MG63 (cell line): ENCODE data around the gene VWA3B. TPM values are rescaled to one million over a fixed set of nuclear protein-coding genes. Genes with fewer than 3 reads are reported as not detected.
"Not testable (repeated sequence)": the region's sequence is repeated elsewhere in the genome, so short reads cannot be mapped to it uniquely, and the experiment has no call there.

Experiments used
- DNase-seq: peaks from one replicate; pipeline ENCODE4 v3.0.0-alpha.2; 2020
- H3K27me3 ChIP-seq: fragments of 250-450 bp; sonication (Bioruptor Pico); 2 replicates; pipeline ENCODE4 v1.5.1; 2020; ENCODE audit warnings: mild to moderate bottlenecking, moderate library complexity
- H3K36me3 ChIP-seq: fragments of 250-450 bp; sonication (Bioruptor Pico); 2 replicates; pipeline ENCODE4 v1.5.1; 2020; ENCODE audit warnings: mild to moderate bottlenecking, moderate library complexity
- H3K4me3 ChIP-seq: fragments of 250-450 bp; sonication (Bioruptor Pico); 2 replicates; pipeline ENCODE4 v1.5.1; 2020; ENCODE audit warnings: mild to moderate bottlenecking, moderate library complexity
- H3K9me3 ChIP-seq: fragments of 250-450 bp; sonication (Bioruptor Pico); 2 replicates; pipeline ENCODE4 v1.5.1; 2020; ENCODE audit warnings: mild to moderate bottlenecking, moderate library complexity
- total RNA-seq: library from RNA; depleted of rRNA; stranded (reverse); fragments of >200 nt; shearing (Covaris generic); gene quantifications from 2 replicates; pipeline ENCODE4 v1.2.3, GENCODE V29; 2014; ENCODE audit warnings: low replicate concordance

The VWA3B gene
- total RNA-seq, 1 experiment from 2014 or later, result not detected

DNA sequence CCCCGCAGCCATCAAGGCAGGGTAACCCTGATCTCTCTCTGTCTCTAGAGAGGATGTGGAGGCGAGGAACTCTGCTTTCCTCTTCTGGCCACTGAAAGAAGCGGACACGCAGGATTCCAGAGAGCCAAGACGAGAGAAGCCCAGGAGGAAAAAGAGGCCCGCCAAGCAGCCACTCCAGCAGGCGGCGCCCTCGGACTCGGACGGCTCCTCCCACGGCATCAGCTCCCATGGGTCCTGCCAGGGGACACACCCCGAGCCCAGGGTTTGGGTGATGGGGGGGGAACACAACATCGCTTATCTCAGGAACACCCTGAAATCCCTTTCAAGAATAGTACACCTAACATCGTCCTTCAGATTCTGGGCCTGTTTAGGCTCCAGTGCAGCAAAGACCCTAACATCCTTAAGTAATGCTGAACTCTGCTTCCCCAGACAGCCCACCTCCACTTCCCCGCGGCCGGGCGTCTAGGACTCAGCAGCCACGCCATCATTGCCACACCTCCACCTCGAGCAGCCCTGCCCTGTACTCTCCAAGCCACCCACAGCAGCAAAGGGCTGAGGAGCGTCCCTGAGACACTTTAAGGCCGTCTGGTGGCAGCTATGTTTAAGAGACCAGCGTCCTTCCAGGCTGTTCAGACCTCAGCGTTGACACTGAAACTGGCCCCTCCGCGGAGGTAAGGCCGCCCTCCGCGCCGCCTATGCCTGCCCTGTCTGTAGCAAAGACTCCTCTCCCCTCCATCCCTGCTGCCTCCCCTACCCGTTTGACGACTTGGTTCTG is 225.0 kb downstream of the VWA3B start:
- H3K36me3 ChIP-seq, result no peaks in the 10 kb centered on the region
- H3K9me3 ChIP-seq, result no peaks in the 10 kb centered on the region
- DNase-seq, result no peak
- H3K4me3 ChIP-seq, result no peak overlapping the region
- no peaks in the 10 kb centered on the region for H3K27me3 ChIP-seq

DNA sequence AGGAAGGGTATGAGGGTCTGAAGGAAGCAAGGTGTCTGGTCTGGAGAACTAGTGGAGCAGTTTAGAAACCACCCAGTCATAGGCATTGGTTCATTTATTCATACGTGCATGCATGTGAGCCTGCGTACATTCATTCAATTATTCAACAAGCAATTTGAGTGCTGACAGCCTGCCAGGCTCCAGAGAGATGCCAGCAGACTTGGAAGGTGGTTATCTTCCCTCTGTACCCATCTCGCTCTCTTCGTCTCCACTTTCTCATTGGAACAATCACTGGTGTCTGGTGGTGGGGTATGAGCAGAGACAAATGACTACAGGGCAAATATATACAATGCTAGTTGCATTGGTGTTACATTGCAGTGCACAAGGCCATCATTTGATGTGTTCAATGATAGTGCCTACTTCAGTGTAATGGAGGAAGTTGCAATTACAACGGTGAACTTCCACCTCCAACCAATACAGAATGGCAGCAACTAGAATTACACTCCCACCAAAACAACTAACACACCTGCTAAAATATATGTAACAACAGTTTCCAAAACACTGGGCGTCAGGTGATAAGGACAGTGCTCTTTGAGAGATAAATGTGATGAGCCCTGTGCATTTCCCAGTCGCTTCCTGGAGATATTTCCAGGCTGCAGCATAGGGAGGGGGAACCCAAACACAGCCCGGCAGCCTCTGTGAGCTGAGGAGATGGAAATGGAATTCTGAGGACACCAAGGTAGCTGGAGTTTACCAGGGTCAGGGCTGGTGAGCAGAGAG is 226.7 kb downstream of the VWA3B start:
- H3K36me3 ChIP-seq, result no peaks in the 10 kb centered on the region
- DNase-seq, result no peak
- no peaks in the 10 kb centered on the region for H3K27me3 ChIP-seq
- no peak overlapping the region for H3K4me3 ChIP-seq
- H3K9me3 ChIP-seq, result no peaks in the 10 kb centered on the region

DNA sequence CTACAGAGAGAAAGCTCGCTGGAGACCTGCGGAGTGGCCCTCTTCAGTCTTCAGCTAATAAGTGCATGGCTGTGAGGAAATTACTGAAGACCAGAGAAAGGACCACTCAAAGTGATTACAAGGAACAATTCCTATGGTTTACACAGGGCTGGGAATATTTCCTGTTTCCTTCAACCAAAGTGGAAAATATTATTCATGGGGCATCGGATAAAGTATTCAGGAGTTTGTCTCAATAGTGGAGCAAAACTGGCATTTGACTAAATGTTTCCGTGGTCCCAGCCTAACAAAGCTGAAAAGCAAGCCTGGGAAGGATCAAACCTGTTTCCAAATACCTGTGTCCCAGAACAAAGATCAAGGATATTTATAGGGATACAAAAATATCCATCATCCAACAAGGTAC is 227.3 kb downstream of the VWA3B start:
- Histone ChIP-seq H3K9me3 (no peaks in the 10 kb centered on the region), H3K36me3 (no peaks in the 10 kb centered on the region), H3K27me3 (no peaks in the 10 kb centered on the region), H3K4me3 (no peak overlapping the region)
- no peak for DNase-seq

DNA sequence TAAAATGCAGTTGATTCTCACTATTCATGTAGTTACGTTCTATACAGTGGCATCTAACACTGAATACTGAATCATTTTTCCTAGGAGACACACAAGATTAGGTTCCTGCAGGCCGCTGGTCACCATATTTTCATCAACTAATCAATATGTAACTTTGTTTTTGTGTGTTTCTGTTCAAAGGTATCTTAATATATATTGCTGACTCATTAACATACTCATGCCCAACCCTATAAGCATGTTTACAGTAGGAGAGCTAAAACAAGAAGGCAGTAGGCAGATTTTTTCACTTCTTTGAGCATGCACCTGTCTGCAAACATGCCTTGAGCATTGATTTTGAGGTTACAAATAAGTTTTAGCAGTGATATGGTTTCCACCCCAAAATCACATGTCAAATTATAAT is 229.0 kb downstream of the VWA3B start:
- H3K4me3 ChIP-seq, result no peak overlapping the region
- H3K27me3 ChIP-seq, result no peaks in the 10 kb centered on the region
- no peaks in the 10 kb centered on the region for H3K36me3 ChIP-seq
- DNase-seq, result no peak
- H3K9me3 ChIP-seq, result peaks cover 5% of the 10 kb centered on the region

DNA sequence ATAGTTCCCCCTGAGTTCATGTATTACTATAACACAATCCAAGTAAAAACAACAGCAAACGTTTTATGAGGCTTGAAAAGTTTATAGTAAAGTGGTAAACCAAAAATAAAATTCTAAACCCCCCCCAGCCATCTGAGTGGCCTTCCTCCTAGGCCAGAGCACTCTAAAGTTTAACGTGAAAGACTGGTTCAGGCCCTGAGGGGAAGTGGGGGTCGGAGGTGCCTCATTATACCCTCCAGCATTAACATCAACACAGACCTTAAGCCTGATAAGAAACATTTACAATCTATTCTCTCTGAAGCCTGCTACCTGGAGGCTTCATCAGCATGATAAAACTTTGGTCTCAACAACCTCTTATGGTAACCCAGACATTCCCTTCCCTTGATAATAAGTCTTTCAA is 230.2 kb downstream of the VWA3B start:
- H3K9me3 ChIP-seq, result peaks cover 8% of the 10 kb centered on the region
- H3K27me3 ChIP-seq, result no peaks in the 10 kb centered on the region
- H3K4me3 ChIP-seq, result no peak overlapping the region
- H3K36me3 ChIP-seq, result no peaks in the 10 kb centered on the region
- no peak for DNase-seq

DNA sequence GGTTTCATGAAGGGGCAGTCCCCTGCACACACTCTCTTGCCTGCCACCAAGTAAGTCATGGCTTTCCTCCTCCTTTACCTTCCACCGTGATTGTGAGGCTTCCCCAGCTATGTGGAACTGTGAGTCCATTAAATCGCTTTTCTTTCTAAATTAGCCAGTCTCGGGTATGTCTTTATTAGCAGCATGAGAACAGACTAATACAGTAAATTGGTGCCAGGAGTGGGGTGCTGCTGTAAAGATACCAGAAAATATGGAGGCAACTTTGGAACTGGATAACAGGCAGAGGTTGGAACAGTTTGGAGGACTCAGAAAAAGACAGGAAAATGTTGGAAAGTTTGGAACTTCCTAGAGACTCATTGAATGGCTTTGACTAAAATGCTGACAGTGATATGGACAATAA is 233.2 kb downstream of the VWA3B start:
- not testable (repeated sequence) for H3K36me3 ChIP-seq, H3K4me3 ChIP-seq, DNase-seq, H3K27me3 ChIP-seq
- peaks cover 22% of the 10 kb centered on the region for H3K9me3 ChIP-seq

DNA sequence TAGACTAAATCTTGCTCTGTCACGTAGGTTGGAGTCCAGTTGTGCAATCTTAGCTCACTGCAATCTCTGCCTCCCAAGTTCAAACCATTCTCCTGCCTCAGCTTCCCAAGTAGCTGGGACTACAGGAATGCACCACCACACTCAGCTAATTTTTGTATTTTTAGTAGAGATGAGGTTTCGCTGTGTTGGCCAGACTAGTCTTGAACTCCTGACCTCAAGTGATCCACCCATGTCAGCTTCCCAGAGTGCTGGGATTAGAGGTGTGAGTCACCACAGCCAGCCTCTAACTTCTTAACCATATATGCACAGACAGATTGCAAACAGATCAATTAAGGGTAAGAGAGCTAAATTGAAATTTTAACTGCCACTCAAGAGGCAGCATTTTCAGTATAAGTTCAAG is 237.2 kb downstream of the VWA3B start:
- Histone ChIP-seq H3K9me3 (peaks cover 28% of the 10 kb centered on the region), H3K4me3 (no peak overlapping the region), H3K27me3 (no peaks in the 10 kb centered on the region), H3K36me3 (no peaks in the 10 kb centered on the region)
- DNase-seq, result peak; percentile 54

DNA sequence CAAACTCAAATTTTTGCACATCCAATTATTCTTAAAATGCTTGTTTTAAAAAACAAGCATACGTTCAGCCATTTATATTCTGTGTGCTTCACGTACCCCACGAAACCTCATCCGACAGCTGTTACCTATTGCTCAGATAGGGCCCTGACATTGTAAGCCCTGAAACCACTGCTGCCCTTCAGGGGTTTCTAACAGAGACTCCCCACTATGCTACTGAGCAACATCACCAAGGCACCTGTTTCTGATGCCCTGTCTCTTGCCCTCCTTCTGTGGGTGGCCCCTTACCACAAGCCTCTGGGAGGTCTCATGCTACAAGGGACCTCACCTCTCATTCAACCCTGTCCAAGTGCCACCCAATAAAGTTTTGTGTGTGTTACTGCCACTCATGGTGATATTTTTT is 240.8 kb downstream of the VWA3B start:
- H3K9me3 ChIP-seq, result peaks cover 16% of the 10 kb centered on the region
- no peak for DNase-seq
- no peaks in the 10 kb centered on the region for H3K36me3 ChIP-seq
- H3K4me3 ChIP-seq, result no peak overlapping the region
- H3K27me3 ChIP-seq, result no peaks in the 10 kb centered on the region

DNA sequence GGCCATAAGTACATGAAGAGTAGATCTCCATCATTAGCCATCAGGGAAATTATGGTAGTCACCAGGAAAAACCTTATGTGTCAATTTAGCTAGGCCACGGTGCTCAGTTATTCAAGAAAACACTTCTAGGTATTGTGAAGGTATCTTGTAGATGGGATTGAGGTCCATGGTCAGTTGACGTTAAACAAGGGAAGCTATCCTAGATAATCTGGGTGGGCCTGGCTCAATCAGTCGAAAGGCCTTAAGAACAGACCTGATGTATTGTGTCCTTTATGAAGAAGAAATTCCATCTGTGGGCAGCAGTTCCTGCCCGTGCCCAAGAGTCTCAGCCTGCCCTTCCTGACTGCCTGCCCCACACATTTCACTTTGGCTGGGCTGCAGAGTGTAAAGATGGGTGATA is 242.6 kb downstream of the VWA3B start:
- H3K36me3 ChIP-seq, result no peaks in the 10 kb centered on the region
- peaks cover 6% of the 10 kb centered on the region; the same call in 1 of the 2 replicates for H3K9me3 ChIP-seq
- no peaks in the 10 kb centered on the region for H3K27me3 ChIP-seq
- no peak for DNase-seq
- no peak overlapping the region for H3K4me3 ChIP-seq

DNA sequence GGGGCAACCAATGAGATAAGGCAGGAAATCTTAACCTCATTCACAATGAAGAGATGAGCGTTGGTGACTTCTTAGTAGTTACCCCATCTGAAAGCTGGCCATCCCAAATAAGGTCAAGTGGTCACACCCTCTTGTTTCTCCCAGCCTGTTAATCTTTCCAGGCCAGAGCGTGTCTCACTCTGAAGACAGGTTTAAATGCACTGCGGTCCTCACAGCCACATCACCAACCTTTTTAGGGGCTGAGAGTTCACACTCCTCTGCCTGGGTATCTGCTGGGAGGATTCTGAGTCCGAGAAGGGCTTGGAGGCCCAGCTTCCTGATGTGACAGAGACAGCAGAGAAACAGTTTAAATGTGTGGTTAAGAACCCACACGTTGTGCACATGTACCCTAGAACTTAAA is 246.0 kb downstream of the VWA3B start:
- DNase-seq, result no peak
- Histone ChIP-seq H3K4me3 (no peak overlapping the region), H3K36me3 (no peaks in the 10 kb centered on the region), H3K9me3 (peaks cover 6% of the 10 kb centered on the region; the same call in 1 of the 2 replicates), H3K27me3 (no peaks in the 10 kb centered on the region)

DNA sequence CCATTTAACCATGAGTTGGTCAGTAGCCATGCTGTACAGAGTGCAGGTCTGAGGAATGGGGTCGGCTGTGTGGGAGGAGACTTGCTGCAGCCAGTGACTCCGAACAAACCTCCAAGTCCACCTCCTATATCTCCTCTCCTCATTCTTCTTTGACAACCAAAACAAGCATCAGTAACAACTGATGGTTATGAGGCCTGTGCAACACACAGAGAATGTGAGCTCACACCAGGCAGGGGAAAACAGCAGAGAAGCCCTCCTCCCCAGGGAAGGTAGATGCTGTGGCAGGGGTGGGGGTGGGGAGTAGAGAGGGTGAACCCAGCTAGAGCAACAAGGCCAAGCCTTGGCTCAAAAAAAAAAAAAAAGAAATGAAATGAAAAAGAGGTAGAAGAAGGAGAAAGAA is 247.0 kb downstream of the VWA3B start:
- H3K9me3 ChIP-seq, result no peaks in the 10 kb centered on the region
- H3K36me3 ChIP-seq, result no peaks in the 10 kb centered on the region
- no peak for DNase-seq
- no peaks in the 10 kb centered on the region for H3K27me3 ChIP-seq
- no peak overlapping the region for H3K4me3 ChIP-seq

DNA sequence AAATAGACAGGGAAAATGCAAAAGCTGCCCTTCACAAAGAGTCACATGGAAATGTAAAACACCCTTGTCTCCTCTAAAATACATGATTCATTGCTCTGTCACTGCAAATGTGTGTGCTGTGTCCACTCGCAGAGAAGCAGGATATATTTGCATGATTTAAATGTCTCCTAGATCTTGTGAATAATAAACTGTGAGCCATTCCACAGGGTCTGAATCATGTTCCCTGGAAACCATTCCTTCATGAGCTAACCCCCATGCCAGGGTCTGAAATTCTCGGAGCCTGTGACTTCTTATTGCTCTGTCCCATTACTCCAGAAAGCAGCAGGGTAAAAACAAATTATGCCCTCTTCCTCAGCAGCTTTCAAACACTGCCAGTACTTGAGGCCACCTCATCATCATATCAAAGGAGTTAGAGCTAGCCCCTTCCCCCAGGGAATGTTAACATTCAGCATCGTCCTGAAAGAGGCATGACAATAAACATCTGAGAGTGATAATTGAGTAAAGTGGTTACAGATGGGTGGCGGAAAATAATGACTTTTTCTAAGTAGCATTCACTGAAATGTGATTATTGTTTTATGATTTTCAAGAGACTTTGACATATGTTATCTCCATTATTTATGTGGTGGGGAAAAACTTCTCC is 247.6 kb downstream of the VWA3B start:
- no peaks in the 10 kb centered on the region for H3K9me3 ChIP-seq
- no peaks in the 10 kb centered on the region for H3K36me3 ChIP-seq
- H3K27me3 ChIP-seq, result no peaks in the 10 kb centered on the region
- no peak overlapping the region for H3K4me3 ChIP-seq
- peak; percentile 68 for DNase-seq

DNA sequence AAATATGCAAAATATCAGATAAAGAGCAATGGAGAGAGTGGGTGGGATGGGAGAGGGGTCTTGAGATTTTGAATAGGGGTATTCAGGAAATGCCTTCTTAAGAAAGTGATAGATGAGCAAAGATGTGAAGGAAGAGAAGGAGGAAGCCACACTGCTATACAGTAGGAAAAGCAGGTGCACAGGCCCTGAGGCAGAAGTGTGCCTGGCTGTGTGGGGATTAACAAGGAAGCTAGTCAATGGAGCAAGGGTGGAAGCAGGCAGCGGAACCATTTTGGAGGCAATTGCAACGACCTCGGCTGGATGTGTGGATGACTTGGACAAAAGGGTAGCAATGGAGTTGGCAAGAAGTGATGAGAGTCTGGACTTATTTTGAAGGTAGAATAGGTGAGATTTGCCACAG is 248.3 kb downstream of the VWA3B start:
- no peak for DNase-seq
- Histone ChIP-seq H3K27me3 (no peaks in the 10 kb centered on the region), H3K36me3 (no peaks in the 10 kb centered on the region), H3K4me3 (no peak overlapping the region), H3K9me3 (no peaks in the 10 kb centered on the region)

DNA sequence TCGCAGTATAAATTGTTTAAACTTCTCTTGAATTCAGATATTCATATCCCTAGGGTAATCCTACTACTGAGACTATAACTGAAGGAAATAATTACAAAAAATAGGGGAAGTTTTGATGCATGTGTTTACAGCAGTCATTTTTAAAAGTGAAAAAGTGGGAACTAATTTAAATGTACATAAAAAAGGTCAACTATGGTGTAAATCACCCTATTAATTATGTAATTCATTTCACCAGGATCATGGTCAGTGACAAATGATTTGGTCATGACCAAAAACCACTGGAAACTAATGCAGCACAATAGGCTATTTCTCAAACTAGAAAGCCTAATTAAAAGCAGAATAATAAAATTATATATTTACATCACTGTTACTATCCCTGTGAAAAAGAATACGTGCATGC is 254.3 kb downstream of the VWA3B start:
- Histone ChIP-seq H3K4me3 (no peak overlapping the region), H3K9me3 (no peaks in the 10 kb centered on the region), H3K27me3 (peaks cover 9% of the 10 kb centered on the region), H3K36me3 (no peaks in the 10 kb centered on the region)
- no peak for DNase-seq

DNA sequence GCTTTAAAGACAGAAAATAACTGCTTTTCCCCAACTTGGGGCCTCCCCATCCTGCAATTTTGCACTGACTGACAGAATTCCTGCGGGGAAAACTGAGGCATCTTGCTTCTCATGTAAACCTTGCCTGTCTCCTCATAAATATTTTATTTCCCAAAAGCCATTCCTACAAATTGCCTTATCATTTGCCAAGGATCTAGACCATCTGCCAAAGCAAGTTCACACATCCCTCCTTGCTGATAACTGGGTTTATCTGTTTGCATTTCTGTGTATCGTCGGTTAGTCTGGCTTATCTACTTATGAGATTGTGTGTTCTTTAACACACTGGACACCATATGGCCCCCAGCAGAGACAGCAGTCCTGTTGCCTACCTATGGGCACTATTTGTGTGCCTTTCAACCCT is 256.3 kb downstream of the VWA3B start:
- DNase-seq, result no peak
- no peak overlapping the region for H3K4me3 ChIP-seq
- peaks cover 27% of the 10 kb centered on the region for H3K27me3 ChIP-seq
- H3K36me3 ChIP-seq, result no peaks in the 10 kb centered on the region
- no peaks in the 10 kb centered on the region for H3K9me3 ChIP-seq

DNA sequence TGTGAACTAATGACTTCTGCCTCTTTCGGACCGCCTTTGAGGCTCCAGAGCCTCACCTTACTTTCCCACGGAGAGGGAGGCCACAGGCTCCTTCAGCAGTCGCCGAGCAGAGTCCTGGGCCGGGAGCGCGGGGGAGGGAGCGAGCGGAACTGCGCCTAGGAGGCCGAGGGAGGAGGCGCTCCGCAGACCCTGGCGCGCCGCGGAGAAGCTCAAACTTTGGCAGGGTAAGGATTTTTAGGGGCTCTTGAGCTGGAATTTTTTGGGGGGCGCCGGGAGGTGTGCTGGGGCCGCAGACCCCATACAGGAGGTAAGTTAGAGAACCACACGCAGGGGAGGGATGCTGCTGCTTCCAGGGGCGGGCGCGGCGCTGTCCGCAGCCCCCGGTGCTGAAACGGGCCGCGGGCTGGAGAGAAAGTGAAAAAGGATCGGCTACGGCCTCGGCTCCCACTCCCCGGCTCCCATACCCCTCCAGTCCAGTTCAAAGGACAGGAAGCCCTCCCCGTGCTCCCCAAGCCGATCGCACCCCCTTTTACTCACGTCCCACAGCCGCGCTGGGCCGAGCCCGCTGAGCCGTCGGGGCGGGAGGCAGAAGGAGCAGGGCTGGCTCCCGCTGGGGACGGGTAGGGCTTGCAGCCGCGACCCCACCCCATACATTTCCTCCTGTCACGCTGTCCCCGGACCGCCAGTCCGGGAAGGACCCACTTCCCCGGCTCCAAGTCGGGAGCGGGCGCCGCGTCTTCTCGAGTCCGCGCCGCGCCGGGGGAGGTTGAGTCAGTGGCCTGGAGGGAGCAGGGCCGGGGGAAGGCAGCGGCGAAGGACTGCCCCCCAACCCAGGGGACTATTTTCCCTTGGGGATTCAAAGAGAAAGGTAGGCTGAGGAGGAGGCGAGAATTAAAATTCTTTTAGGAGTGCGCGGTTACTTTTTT is 259.6 kb downstream of the VWA3B start, which contains the start of gene CNGA3:
Gene CNGA3, plus strand, starts transcription at position 146 of the 926 bp plus-strand sequence. CDS start 23,520 bp downstream, outside the sequence.
- DNase-seq, result peak; percentile 23
- H3K9me3 ChIP-seq, result 0 out of 2 replicates have a peak, but pooled peaks cover 1% of the 10 kb centered on the region
- peaks cover 27% of the 10 kb centered on the region for H3K27me3 ChIP-seq
- no peak within 1 kb of the TSS for H3K4me3 ChIP-seq
- no peaks in the 10 kb centered on the region for H3K36me3 ChIP-seq
